ENCODE results near the gene RPUSD1.

RPUSD1 gene

DNA sequence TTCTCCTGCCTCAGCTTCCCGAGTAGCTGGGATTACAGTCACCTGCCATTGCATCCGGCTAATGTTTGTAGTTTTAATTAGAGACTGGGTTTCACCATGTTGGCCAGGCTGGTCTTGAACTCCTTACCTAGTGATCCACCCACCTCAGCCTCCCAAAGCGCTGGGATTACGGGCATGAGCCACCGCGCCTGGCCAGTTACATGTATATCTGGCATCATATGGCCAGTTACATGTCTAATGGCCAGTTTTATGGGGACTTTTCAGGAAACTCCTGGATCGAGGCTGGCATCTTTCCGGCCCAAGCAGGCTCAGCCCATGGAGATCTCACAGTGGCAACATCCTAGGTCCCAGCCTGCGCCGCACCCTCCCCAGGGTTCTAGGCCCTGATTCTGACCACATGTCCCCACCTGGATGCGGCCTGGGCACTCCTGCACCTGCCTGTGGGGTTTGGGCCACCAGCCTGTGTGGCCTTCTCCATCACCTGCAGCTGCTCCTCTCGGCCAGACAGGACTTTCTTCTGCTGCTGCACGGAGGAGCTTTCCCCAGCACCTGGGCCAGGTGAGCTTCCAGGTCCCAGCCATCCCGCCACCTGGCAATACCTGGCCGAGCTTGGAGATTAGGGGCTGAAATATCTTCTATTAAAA is 46.1 kb downstream of the RPUSD1 start:
- H3K36me3 ChIP-seq (ENCODE audit: low read length): no peaks in the 10 kb centered on the region
- H3K9me2 ChIP-seq (replicated peaks; ENCODE audit: insufficient read depth, low read length): no peaks in the 10 kb centered on the region
- no peaks in the 10 kb centered on the region for H3K9me3 ChIP-seq (ENCODE audit: insufficient read depth, low read length)
- H4K20me1 ChIP-seq (ENCODE audit: low read depth, low read length): no peaks in the 10 kb centered on the region
- no peak overlapping the region for H3K9ac ChIP-seq (ENCODE audit: low read length)
- no peak overlapping the region for H3K4me2 ChIP-seq (ENCODE audit: low read depth, low read length, poor library complexity, severe bottlenecking)
- no peak overlapping the region for H3K27ac ChIP-seq (ENCODE audit: low read depth, low read length)
- peaks cover 13% of the 10 kb centered on the region for H3F3A ChIP-seq (ENCODE audit: insufficient read depth)
- H3K4me3 ChIP-seq (ENCODE audit: insufficient read depth, low read length, poor library complexity, severe bottlenecking): no peak overlapping the region
- H2AFZ ChIP-seq (ENCODE audit: low read depth, low read length, severe bottlenecking): no peak overlapping the region
- TF ChIP-seq EZH2phosphoT487 (conservative IDR thresholded peaks at IDR 0.05; ENCODE audit: low read length) (no peak), CTCF (IDR thresholded peaks at IDR 0.05; ENCODE audit: insufficient read depth, low read length, poor library complexity, severe bottlenecking) (no peak)
- H3K79me2 ChIP-seq (ENCODE audit: insufficient read depth, low read length): peaks cover 9% of the 10 kb centered on the region; the same call in 1 of the 2 replicates
- no peaks in the 10 kb centered on the region for H3K27me3 ChIP-seq (ENCODE audit: low read length)

- H3K36me3 ChIP-seq (ENCODE audit: low read length): no peaks in the 10 kb centered on the region
- peak within 1 kb of the TSS; percentile 95 for H3K9ac ChIP-seq (ENCODE audit: low read length)
- no peaks in the 10 kb centered on the region for H3K9me2 ChIP-seq (replicated peaks; ENCODE audit: insufficient read depth, low read length)
- H4K20me1 ChIP-seq (ENCODE audit: low read depth, low read length): no peaks in the 10 kb centered on the region
- peaks cover 9% of the 10 kb centered on the region; the same call in 1 of the 2 replicates for H3K79me2 ChIP-seq (ENCODE audit: insufficient read depth, low read length)
- H2AFZ ChIP-seq (ENCODE audit: low read depth, low read length, severe bottlenecking): peak within 1 kb of the TSS; percentile 98
- no peak for TF ChIP-seq EZH2phosphoT487 (conservative IDR thresholded peaks at IDR 0.05; ENCODE audit: low read length)
- peak; percentile 81 for TF ChIP-seq CTCF (IDR thresholded peaks at IDR 0.05; ENCODE audit: insufficient read depth, low read length, poor library complexity, severe bottlenecking)
- no peaks in the 10 kb centered on the region for H3K9me3 ChIP-seq (ENCODE audit: insufficient read depth, low read length)
- peaks cover 13% of the 10 kb centered on the region for H3F3A ChIP-seq (ENCODE audit: insufficient read depth)
- peak within 1 kb of the TSS; percentile 61 for H3K27ac ChIP-seq (ENCODE audit: low read depth, low read length)
- H3K4me3 ChIP-seq (ENCODE audit: insufficient read depth, low read length, poor library complexity, severe bottlenecking): peak within 1 kb of the TSS; percentile 98
- no peaks in the 10 kb centered on the region for H3K27me3 ChIP-seq (ENCODE audit: low read length)
- peak within 1 kb of the TSS; percentile 96 for H3K4me2 ChIP-seq (ENCODE audit: low read depth, low read length, poor library complexity, severe bottlenecking)
Observed at GRCh38 chr16:740764-741505, 47.2 kb downstream of the RPUSD1 start, which contains the start of gene CIAO3. Gene CIAO3 (minus strand): TSS chr16:740997. CDS start chr16:740985, 12 bp downstream.

DNA sequence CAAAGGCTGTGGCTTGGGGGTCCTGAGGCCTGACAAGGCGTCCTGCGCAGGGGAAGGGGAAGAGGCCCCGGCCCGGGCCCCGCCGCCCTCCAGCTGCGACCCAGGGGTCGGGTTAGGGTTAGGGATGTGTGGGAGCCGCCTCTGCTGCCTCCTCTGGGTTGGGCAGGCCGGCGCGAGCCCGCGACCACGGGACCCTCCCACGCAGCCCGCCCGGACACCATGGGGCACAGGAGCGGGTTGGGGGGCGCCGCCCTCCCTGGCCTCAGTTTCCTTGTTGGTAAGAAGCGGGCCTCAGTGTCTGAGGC is 47.8 kb downstream of the RPUSD1 start:
- H2AFZ ChIP-seq (ENCODE audit: low read depth, low read length, severe bottlenecking): no peak overlapping the region
- TF ChIP-seq EZH2phosphoT487 (conservative IDR thresholded peaks at IDR 0.05; ENCODE audit: low read length) (no peak), CTCF (IDR thresholded peaks at IDR 0.05; ENCODE audit: insufficient read depth, low read length, poor library complexity, severe bottlenecking) (no peak)
- peak overlapping the region; percentile 96 for H3K4me3 ChIP-seq (ENCODE audit: insufficient read depth, low read length, poor library complexity, severe bottlenecking)
- H3K27me3 ChIP-seq (ENCODE audit: low read length): no peaks in the 10 kb centered on the region
- H3K9me3 ChIP-seq (ENCODE audit: insufficient read depth, low read length): no peaks in the 10 kb centered on the region
- H3K27ac ChIP-seq (ENCODE audit: low read depth, low read length): peak overlapping the region; percentile 61
- H3F3A ChIP-seq (ENCODE audit: insufficient read depth): peaks cover 13% of the 10 kb centered on the region
- H3K9me2 ChIP-seq (replicated peaks; ENCODE audit: insufficient read depth, low read length): no peaks in the 10 kb centered on the region
- H4K20me1 ChIP-seq (ENCODE audit: low read depth, low read length): no peaks in the 10 kb centered on the region
- peak overlapping the region; percentile 95 for H3K9ac ChIP-seq (ENCODE audit: low read length)
- no peaks in the 10 kb centered on the region for H3K36me3 ChIP-seq (ENCODE audit: low read length)
- peaks cover 9% of the 10 kb centered on the region; the same call in 1 of the 2 replicates for H3K79me2 ChIP-seq (ENCODE audit: insufficient read depth, low read length)
- H3K4me2 ChIP-seq (ENCODE audit: low read depth, low read length, poor library complexity, severe bottlenecking): peak overlapping the region; percentile 84
